A549 treated with Hydrocortisone at 1 μM for 4 hours (cell line): ENCODE results near the gene FRS2. TPM values are rescaled to one million over a fixed set of nuclear protein-coding genes. Genes with fewer than 3 reads are reported as not detected.

Experiments used
- total RNA-seq: library from RNA; stranded (reverse); fragments of 200-300 nt; extraction: Qiagen RNA extraction; gene quantifications from 5 replicates; pipeline ENCODE4 v1.2.3, GENCODE V29; 2022

Gene FRS2
- 8.0 to 14.8 TPM (median 10.5 TPM) in 5 replicates for total RNA-seq

GRCh38 chr12:69470189-69471075 lies at the start of gene FRS2:
Gene FRS2, plus strand, starts transcription at chr12:69470388. Its CDS starts 98,643 bp downstream, at chr12:69569031.

GRCh38 chr12:69585189-69586062 lies 115.2 kb downstream of the FRS2 start, which contains the start of gene CCT2:
Gene CCT2, plus strand, starts transcription at chr12:69585459. Its CDS starts 63 bp downstream, at chr12:69585522.

GRCh38 chr12:69610729-69611128 lies 140.5 kb downstream of the FRS2 start, which contains the start of gene LRRC10:
Gene LRRC10, minus strand, starts transcription at chr12:69610907. Its CDS starts 69 bp downstream, at chr12:69610838.

Other genes starting within 250 kb of the FRS2 start
- gene CPSF6, start 230.8 kb upstream of the FRS2 start, total RNA-seq: 52.5 to 73.6 TPM (median 55.6 TPM) in 5 replicates
- 0.05 to 0.37 TPM in 2 of 5 replicates, not detected in the others for gene LYZ, start 122.0 kb upstream of the FRS2 start, total RNA-seq
- gene YEATS4, start 110.6 kb upstream of the FRS2 start, total RNA-seq: 28.5 to 64.1 TPM (median 33.6 TPM) in 5 replicates
- gene CCT2, start 115.1 kb downstream of the FRS2 start, total RNA-seq: 275 to 396 TPM (median 294 TPM) in 5 replicates
- not detected in 5 replicates for gene LRRC10, start 140.5 kb downstream of the FRS2 start, total RNA-seq
- 0.90 to 2.0 TPM (median 1.2 TPM) in 5 replicates for gene BEST3, start 228.9 kb downstream of the FRS2 start, total RNA-seq